PC-9 (cell line): ENCODE measurements around the gene JCHAIN. TPM values are rescaled to one million over a fixed set of nuclear protein-coding genes. Genes with fewer than 3 reads are reported as not detected.

Experiments
- BruUV-seq: library from RNA; stranded (reverse); fragments of 400-500 nt; replicated peaks from 2 replicates; lab custom pipeline; 2021; lab: Mats Ljungman, UMichigan
- CTCF ChIA-PET: fragments of 300-600 bp; sonication (Branson Sonifier 250); formaldehyde crosslinking; loops from one replicate; lab custom pipeline; 2022; ENCODE audit warnings: antibody characterized with exemption; lab: Charles Lee
- POLR2A ChIA-PET: fragments of 300-600 bp; sonication (Branson Sonifier 250); formaldehyde crosslinking; loops from one replicate; lab custom pipeline; 2022; ENCODE audit warnings: antibody characterized with exemption; ENCODE audit not compliant: unreplicated experiment; lab: Charles Lee
- DNase-seq, 2 experiments: peaks; one replicate each; pipeline versions ENCODE4 v3.0.0 to v3.0.0-alpha.2; 2015 to 2022; ENCODE audit warnings: mixed read lengths in 1 of 2
- H2AFZ ChIP-seq: fragments of 200-600 bp; sonication (generic); 2 replicates; pipeline ENCODE4 v1.8.1; 2017; ENCODE audit warnings: antibody characterized with exemption
- H3F3A ChIP-seq: fragments of 200-600 bp; sonication (generic); 2 replicates; pipeline ENCODE4 v1.8.1; 2017; ENCODE audit warnings: antibody characterized with exemption, mild to moderate bottlenecking, low read depth; ENCODE audit not compliant: insufficient read depth
- H3K27ac ChIP-seq: fragments of 200-600 bp; sonication (generic); 2 replicates; pipeline ENCODE4 v1.6.1; 2016; ENCODE audit warnings: mixed run types
- H3K27me3 ChIP-seq: fragments of 200-600 bp; sonication (generic); 2 replicates; pipeline ENCODE4 v1.6.1; 2016; ENCODE audit warnings: low read depth, mixed run types; ENCODE audit not compliant: insufficient read depth
- H3K36me3 ChIP-seq: fragments of 200-600 bp; sonication (generic); 2 replicates; pipeline ENCODE4 v1.6.1; 2016; ENCODE audit warnings: low read depth, mixed run types
- H3K4me1 ChIP-seq: fragments of 200-600 bp; sonication (generic); replicated peaks from 2 replicates; pipeline ENCODE4 v1.6.1; 2016; ENCODE audit warnings: mixed run types; ENCODE audit not compliant: insufficient read depth
- H3K4me2 ChIP-seq: fragments of 200-600 bp; sonication (generic); 2 replicates; pipeline ENCODE4 v1.6.1; 2017; ENCODE audit warnings: mixed run types
- H3K4me3 ChIP-seq: fragments of 200-600 bp; sonication (generic); 2 replicates; pipeline ENCODE4 v1.6.1; 2016; ENCODE audit warnings: mixed run types
- H3K79me2 ChIP-seq: fragments of 200-600 bp; sonication (generic); 2 replicates; pipeline ENCODE4 v1.6.1; 2017; ENCODE audit warnings: low read depth, mixed run types
- H3K9me2 ChIP-seq: fragments of 200-600 bp; sonication (generic); 2 replicates; pipeline ENCODE4 v1.8.1; 2017; ENCODE audit warnings: mild to moderate bottlenecking; ENCODE audit not compliant: insufficient read depth
- H3K9me3 ChIP-seq: fragments of 200-600 bp; sonication (generic); 2 replicates; pipeline ENCODE4 v1.8.1; 2016; ENCODE audit warnings: low read depth; ENCODE audit not compliant: insufficient read depth
- H4K20me1 ChIP-seq: fragments of 200-600 bp; sonication (generic); 2 replicates; pipeline ENCODE4 v1.8.1; 2017; ENCODE audit not compliant: insufficient read depth
- EZH2 ChIP-seq: fragments of 200-600 bp; sonication (generic); IDR thresholded peaks from 2 replicates; pipeline ENCODE4 v1.8.0; 2017; ENCODE audit warnings: antibody characterized with exemption, low read depth
- intact Hi-C: fragments of 100-400 bp; cut with micrococcal nuclease; formaldehyde crosslinking; loops from one replicate; pipeline ENCODE4 v1.10.0; 2022; ENCODE audit not compliant: unreplicated experiment
- total RNA-seq: library from RNA; stranded (reverse); gene quantifications from 2 replicates; pipeline ENCODE4 v1.2.3, GENCODE V29; 2021
- TF ChIP-seq, protein P1 (sequence below): fragments of 200-600 bp; sonication (generic); conservative IDR thresholded peaks from 2 replicates; pipeline ENCODE4 v1.6.1; 2017; ENCODE audit warnings: mixed run types, antibody characterized with exemption, mild to moderate bottlenecking, moderate library complexity

Gene JCHAIN
- total RNA-seq, 1 experiment from 2014 or later: not detected

DNA sequence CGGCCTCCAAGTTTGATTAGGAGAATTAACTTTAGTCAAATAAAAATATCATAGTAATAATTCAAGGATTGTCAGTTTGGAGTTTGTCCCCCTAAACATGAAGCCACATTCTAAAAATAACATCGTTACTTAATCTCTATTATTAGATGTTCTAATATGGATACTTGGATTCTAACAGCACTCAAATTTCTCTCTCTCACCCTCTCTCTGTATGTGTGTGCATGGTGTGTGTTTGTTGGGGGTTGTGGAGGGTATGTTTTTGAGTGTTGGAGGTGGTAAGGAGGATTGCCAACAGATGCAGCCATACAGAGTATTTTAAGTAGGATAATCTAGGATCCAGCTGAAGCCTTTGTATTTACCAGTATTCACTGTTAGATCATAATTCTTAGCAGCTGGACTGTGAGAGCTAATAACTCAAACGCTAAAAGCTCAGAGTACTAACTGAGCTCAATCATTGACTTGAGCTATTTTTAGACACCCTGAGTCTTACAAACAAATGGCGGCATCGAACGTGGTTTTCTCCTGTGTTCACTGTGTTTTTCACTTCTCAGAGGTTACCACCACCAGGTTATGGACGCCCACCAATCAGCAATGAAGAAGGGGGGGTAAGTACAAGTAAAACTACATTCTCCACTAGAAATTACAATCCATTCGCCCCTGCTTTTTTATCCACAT, 28.9 kb downstream of the JCHAIN start:
- BruUV-seq: no TSS peak
- H2AFZ ChIP-seq: no peak overlapping the region
- H3K4me2 ChIP-seq: no peak overlapping the region
- no peaks in the 10 kb centered on the region for H3K79me2 ChIP-seq
- H4K20me1 ChIP-seq: no peaks in the 10 kb centered on the region
- H3K27ac ChIP-seq: no peak overlapping the region
- H3K4me3 ChIP-seq: no peak overlapping the region
- no peaks in the 10 kb centered on the region for H3K9me2 ChIP-seq
- DNase-seq: no peak
- no peak for TF ChIP-seq EZH2
- TF ChIP-seq, protein P1, sequence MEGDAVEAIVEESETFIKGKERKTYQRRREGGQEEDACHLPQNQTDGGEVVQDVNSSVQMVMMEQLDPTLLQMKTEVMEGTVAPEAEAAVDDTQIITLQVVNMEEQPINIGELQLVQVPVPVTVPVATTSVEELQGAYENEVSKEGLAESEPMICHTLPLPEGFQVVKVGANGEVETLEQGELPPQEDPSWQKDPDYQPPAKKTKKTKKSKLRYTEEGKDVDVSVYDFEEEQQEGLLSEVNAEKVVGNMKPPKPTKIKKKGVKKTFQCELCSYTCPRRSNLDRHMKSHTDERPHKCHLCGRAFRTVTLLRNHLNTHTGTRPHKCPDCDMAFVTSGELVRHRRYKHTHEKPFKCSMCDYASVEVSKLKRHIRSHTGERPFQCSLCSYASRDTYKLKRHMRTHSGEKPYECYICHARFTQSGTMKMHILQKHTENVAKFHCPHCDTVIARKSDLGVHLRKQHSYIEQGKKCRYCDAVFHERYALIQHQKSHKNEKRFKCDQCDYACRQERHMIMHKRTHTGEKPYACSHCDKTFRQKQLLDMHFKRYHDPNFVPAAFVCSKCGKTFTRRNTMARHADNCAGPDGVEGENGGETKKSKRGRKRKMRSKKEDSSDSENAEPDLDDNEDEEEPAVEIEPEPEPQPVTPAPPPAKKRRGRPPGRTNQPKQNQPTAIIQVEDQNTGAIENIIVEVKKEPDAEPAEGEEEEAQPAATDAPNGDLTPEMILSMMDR: no peak
- ChIA-PET CTCF (interaction anchor here (0.6 kb wide), 1 partner anchor 45 kb away, joined by 3 read pairs; the partner anchor contains the start of gene AMBN), POLR2A (interaction anchor here (0.7 kb wide), 1 partner anchor 797 kb away, joined by 17 read pairs; no protein-coding TSS in a partner anchor)
- H3K4me1 ChIP-seq: peaks cover 4% of the 10 kb centered on the region
- H3K36me3 ChIP-seq: no peaks in the 10 kb centered on the region
- H3K27me3 ChIP-seq: no peaks in the 10 kb centered on the region
- H3K9me3 ChIP-seq: no peaks in the 10 kb centered on the region
- intact Hi-C loops: no loop called here
- 0 out of 2 replicates have a peak, but pooled peaks cover 2% of the 10 kb centered on the region for H3F3A ChIP-seq

DNA sequence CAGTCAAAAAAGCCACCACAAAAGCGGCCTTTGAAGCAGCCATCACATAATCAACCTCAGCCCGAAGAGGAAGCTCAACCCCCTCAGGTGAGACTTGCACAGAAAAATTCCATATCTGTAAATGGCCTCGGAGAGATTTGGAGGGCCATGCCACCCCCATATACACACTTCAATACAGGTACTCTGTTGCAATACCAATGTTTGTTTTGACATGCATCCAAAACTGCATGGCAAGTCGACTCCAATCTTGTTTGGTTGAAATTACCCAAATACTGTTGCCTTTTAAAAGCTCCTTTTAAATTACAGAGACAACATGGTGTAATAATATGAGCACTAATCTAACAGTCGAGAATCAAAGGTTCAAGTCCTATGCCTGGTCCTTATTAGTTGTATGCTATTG, 31.8 kb downstream of the JCHAIN start:
- H3K36me3 ChIP-seq: no peaks in the 10 kb centered on the region
- TF ChIP-seq, protein P1: no peak
- TF ChIP-seq EZH2: no peak
- H3K4me2 ChIP-seq: no peak overlapping the region
- no peaks in the 10 kb centered on the region for H3K9me3 ChIP-seq
- DNase-seq: no peak
- intact Hi-C loops: no loop called here
- BruUV-seq: no TSS peak
- no peaks in the 10 kb centered on the region for H4K20me1 ChIP-seq
- no peaks in the 10 kb centered on the region for H3K79me2 ChIP-seq
- H3K9me2 ChIP-seq: no peaks in the 10 kb centered on the region
- H3K27me3 ChIP-seq: no peaks in the 10 kb centered on the region
- peaks cover 13% of the 10 kb centered on the region for H3K4me1 ChIP-seq
- POLR2A ChIA-PET: no interaction called here
- no peak overlapping the region for H2AFZ ChIP-seq
- no peak overlapping the region for H3K27ac ChIP-seq
- no peak overlapping the region for H3K4me3 ChIP-seq
- 0 out of 2 replicates have a peak, but pooled peaks cover 4% of the 10 kb centered on the region for H3F3A ChIP-seq
- CTCF ChIA-PET: no interaction called here

DNA sequence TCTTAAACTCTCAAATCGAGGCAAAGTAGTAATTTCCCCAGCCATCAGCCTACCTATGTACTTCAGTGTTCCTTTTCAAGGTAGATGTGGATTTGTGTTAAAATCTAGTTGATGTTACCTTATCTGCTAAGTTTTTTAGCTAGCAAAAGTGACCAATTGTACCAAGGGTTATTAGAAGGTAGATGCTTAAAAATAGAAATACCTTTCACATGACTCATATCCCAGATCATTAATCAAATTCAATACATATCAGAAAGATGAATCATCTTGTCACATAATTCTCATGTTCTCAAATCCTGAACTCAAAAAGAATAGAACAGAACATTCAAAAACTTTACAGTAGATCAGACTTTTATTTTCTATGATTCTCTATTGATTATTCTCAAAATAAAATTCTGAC, 34.3 kb downstream of the JCHAIN start:
- no peaks in the 10 kb centered on the region for H3K36me3 ChIP-seq
- H2AFZ ChIP-seq: no peak overlapping the region
- H3K27me3 ChIP-seq: no peaks in the 10 kb centered on the region
- POLR2A ChIA-PET: interaction anchor here (0.7 kb wide), 2 partner anchors 58 to 763 kb away, joined by 4 read pairs; no protein-coding TSS in a partner anchor
- no peaks in the 10 kb centered on the region for H3K9me2 ChIP-seq
- H3K27ac ChIP-seq: peak overlapping the region; percentile 50; the same call in 1 of the 2 replicates
- TF ChIP-seq, protein P1: no peak
- no peak for TF ChIP-seq EZH2
- H4K20me1 ChIP-seq: no peaks in the 10 kb centered on the region
- peak overlapping the region; percentile 34; the same call in 1 of the 2 replicates for H3K4me2 ChIP-seq
- no TSS peak for BruUV-seq
- H3K4me3 ChIP-seq: no peak overlapping the region
- H3K4me1 ChIP-seq: peaks cover 13% of the 10 kb centered on the region
- peak in 1 of 2 experiments; percentile 77 for DNase-seq
- intact Hi-C loops: no loop called here
- CTCF ChIA-PET: no interaction called here
- H3K79me2 ChIP-seq: no peaks in the 10 kb centered on the region
- no peaks in the 10 kb centered on the region for H3K9me3 ChIP-seq
- H3F3A ChIP-seq: 0 out of 2 replicates have a peak, but pooled peaks cover 4% of the 10 kb centered on the region
